Panc1 (cell line): ENCODE measurements around the gene THUMPD2. TPM values are rescaled to one million over a fixed set of nuclear protein-coding genes. Genes with fewer than 3 reads are reported as not detected.

Source experiments
- ATAC-seq: fragments of 200-7000 bp; cut with Tn5 transposase; 2 replicates; pipeline ENCODE4 v1.9.1; 2020; ENCODE audit warnings: mild to moderate bottlenecking, moderate library complexity
- BruUV-seq: library from RNA; stranded (reverse); fragments of 400-500 nt; replicated peaks from 2 replicates; lab custom pipeline; 2021; lab: Mats Ljungman, UMichigan
- CTCF ChIA-PET: fragments of 300-600 bp; sonication (Branson Sonifier 250); formaldehyde crosslinking; loops from one replicate; lab custom pipeline; 2022; ENCODE audit warnings: antibody characterized with exemption; lab: Charles Lee
- POLR2A ChIA-PET: fragments of 300-600 bp; sonication (Branson Sonifier 250); formaldehyde crosslinking; loops from one replicate; lab custom pipeline; 2022; ENCODE audit warnings: antibody characterized with exemption; lab: Charles Lee
- DNase-seq: peaks from one replicate; pipeline ENCODE4 v3.0.0-alpha.2; 2010; ENCODE audit warnings: low read depth, low spot score
- H3K27ac ChIP-seq: 2 replicates; pipeline ENCODE4 v1.5.1; 2011; ENCODE audit warnings: mild to moderate bottlenecking, low read length, inconsistent platforms
- H3K27me3 ChIP-seq: fragments of 200-500 bp; sonication (Bioruptor generic); 2 replicates; pipeline ENCODE4 v1.6.0; 2014; ENCODE audit warnings: low read length, inconsistent platforms; ENCODE audit not compliant: control insufficient read depth, insufficient read depth
- H3K36me3 ChIP-seq: fragments of 200-500 bp; sonication (Bioruptor generic); 2 replicates; pipeline ENCODE4 v1.5.1; 2014; ENCODE audit warnings: inconsistent platforms, mild to moderate bottlenecking, low read length, moderate library complexity; ENCODE audit not compliant: control insufficient read depth, insufficient read depth
- H3K4me1 ChIP-seq: 2 replicates; pipeline ENCODE4 v1.5.1; 2011; ENCODE audit warnings: inconsistent platforms, mild to moderate bottlenecking, low read length, moderate library complexity; ENCODE audit not compliant: control insufficient read depth, insufficient read depth
- H3K4me3 ChIP-seq, 2 experiments: 2 replicates each; pipeline ENCODE4 v1.5.1; 2011 to 2012; ENCODE audit warnings: low read depth in 2 of 2, low read length in 2 of 2, mild to moderate bottlenecking in 2 of 2, inconsistent platforms in 1 of 2, moderate library complexity in 1 of 2
- H3K9me3 ChIP-seq: fragments of 200-500 bp; sonication (Bioruptor generic); 2 replicates; pipeline ENCODE4 v1.5.1; 2014; ENCODE audit warnings: low read depth, mild to moderate bottlenecking, inconsistent platforms, low read length, moderate library complexity; ENCODE audit not compliant: control insufficient read depth, insufficient read depth
- POLR2AphosphoS5 ChIP-seq: IDR thresholded peaks from 2 replicates; pipeline ENCODE4 v1.6.1; 2012; ENCODE audit warnings: mild to moderate bottlenecking, low read depth, low read length, moderate library complexity
- TCF7L2 ChIP-seq: IDR thresholded peaks from 2 replicates; pipeline ENCODE4 v1.6.1; 2011; ENCODE audit warnings: mild to moderate bottlenecking, low read depth, low read length, inconsistent platforms
- in situ Hi-C: cut with HindIII; loops from 2 replicates; pipeline ENCODE4 v1.10.0; 2016; ENCODE audit warnings: low sequenced_read_pairs, low pct_unique_long_range_greater_than_20kb
- intact Hi-C: fragments of 100-400 bp; cut with micrococcal nuclease; formaldehyde crosslinking; loops from one replicate; pipeline ENCODE4 v1.10.0; 2022; ENCODE audit not compliant: unreplicated experiment
- total RNA-seq: library from RNA; stranded (reverse); gene quantifications from one replicate; pipeline ENCODE4 v1.2.1, GENCODE V29; 2021; ENCODE audit not compliant: unreplicated experiment
- TF ChIP-seq, protein P1 (sequence below): fragments of 450-650 bp; IDR thresholded peaks from 2 replicates; pipeline ENCODE4 v1.5.1; 2017; ENCODE audit warnings: mild to moderate bottlenecking
- TF ChIP-seq, protein P2 (sequence below), 2 experiments: IDR thresholded peaks; 2 replicates each; pipeline ENCODE4 v1.6.1; 2011 to 2012; ENCODE audit warnings: low read depth in 2 of 2, control low read depth in 1 of 2, low read length in 1 of 2, mild to moderate bottlenecking in 1 of 2, moderate library complexity in 1 of 2; ENCODE audit not compliant: insufficient read depth in 1 of 2

The THUMPD2 gene
- total RNA-seq, 1 experiment from 2014 or later: 13.7 TPM

DNA sequence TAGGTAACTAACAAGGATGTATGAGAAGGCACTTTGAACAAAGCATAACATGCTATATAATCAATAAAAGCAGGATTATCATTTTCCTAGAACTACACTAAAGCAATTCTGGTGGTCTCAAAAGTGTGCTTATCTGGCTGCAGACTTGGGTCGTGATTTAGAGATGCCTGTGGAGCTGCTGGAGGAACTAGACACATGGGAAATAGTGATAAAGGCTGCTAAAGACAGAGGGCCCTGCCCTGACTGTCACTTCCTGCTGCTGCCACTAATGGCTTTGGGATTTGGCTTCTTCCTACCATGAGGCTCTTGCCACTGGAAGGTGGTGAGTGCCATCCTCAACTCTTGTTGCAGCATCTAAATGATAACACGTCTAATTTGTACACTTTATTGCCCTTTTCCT lies 90.9 kb downstream of the THUMPD2 start:
- Histone ChIP-seq H3K4me3 (no peak overlapping the region), H3K36me3 (no peaks in the 10 kb centered on the region), H3K4me1 (no peaks in the 10 kb centered on the region), H3K27me3 (peaks cover 8% of the 10 kb centered on the region; the same call in 1 of the 2 replicates), H3K9me3 (no peaks in the 10 kb centered on the region), H3K27ac (no peak overlapping the region)
- POLR2A ChIA-PET: no interaction called here
- CTCF ChIA-PET: no interaction called here
- BruUV-seq: no TSS peak
- DNase-seq: no peak
- in situ Hi-C loops (no loop called here), intact Hi-C loops (no loop called here)
- ATAC-seq: no peak
- TF ChIP-seq POLR2AphosphoS5: no peak
- TF ChIP-seq, protein P1, sequence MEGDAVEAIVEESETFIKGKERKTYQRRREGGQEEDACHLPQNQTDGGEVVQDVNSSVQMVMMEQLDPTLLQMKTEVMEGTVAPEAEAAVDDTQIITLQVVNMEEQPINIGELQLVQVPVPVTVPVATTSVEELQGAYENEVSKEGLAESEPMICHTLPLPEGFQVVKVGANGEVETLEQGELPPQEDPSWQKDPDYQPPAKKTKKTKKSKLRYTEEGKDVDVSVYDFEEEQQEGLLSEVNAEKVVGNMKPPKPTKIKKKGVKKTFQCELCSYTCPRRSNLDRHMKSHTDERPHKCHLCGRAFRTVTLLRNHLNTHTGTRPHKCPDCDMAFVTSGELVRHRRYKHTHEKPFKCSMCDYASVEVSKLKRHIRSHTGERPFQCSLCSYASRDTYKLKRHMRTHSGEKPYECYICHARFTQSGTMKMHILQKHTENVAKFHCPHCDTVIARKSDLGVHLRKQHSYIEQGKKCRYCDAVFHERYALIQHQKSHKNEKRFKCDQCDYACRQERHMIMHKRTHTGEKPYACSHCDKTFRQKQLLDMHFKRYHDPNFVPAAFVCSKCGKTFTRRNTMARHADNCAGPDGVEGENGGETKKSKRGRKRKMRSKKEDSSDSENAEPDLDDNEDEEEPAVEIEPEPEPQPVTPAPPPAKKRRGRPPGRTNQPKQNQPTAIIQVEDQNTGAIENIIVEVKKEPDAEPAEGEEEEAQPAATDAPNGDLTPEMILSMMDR: no peak

DNA sequence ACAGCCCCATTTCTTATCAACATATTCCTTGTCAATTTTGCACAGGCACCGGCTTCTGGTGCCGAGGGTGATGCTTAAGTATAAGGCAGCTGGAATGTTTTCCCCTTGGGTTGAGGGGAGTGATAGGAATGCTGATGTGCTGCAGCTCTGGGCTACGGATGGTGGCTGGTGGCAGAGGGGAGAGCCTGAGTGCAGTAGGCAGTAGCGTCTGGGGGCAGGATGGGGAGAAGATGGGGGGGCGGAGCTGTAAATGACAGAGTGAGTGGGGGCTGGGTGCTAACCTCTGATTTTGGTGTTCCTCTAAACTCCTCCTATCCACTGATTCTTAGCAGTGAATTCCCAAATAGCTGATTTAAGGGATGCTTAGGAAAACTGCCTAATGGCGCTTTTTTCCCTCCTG lies 92.6 kb downstream of the THUMPD2 start:
- POLR2A ChIA-PET: no interaction called here
- no peak for DNase-seq
- Histone ChIP-seq H3K36me3 (no peaks in the 10 kb centered on the region), H3K27ac (no peak overlapping the region), H3K9me3 (no peaks in the 10 kb centered on the region), H3K27me3 (peaks cover 8% of the 10 kb centered on the region; the same call in 1 of the 2 replicates), H3K4me3 (no peak overlapping the region), H3K4me1 (no peaks in the 10 kb centered on the region)
- TF ChIP-seq TCF7L2 (no peak), POLR2AphosphoS5 (no peak)
- TF ChIP-seq, protein P2, sequence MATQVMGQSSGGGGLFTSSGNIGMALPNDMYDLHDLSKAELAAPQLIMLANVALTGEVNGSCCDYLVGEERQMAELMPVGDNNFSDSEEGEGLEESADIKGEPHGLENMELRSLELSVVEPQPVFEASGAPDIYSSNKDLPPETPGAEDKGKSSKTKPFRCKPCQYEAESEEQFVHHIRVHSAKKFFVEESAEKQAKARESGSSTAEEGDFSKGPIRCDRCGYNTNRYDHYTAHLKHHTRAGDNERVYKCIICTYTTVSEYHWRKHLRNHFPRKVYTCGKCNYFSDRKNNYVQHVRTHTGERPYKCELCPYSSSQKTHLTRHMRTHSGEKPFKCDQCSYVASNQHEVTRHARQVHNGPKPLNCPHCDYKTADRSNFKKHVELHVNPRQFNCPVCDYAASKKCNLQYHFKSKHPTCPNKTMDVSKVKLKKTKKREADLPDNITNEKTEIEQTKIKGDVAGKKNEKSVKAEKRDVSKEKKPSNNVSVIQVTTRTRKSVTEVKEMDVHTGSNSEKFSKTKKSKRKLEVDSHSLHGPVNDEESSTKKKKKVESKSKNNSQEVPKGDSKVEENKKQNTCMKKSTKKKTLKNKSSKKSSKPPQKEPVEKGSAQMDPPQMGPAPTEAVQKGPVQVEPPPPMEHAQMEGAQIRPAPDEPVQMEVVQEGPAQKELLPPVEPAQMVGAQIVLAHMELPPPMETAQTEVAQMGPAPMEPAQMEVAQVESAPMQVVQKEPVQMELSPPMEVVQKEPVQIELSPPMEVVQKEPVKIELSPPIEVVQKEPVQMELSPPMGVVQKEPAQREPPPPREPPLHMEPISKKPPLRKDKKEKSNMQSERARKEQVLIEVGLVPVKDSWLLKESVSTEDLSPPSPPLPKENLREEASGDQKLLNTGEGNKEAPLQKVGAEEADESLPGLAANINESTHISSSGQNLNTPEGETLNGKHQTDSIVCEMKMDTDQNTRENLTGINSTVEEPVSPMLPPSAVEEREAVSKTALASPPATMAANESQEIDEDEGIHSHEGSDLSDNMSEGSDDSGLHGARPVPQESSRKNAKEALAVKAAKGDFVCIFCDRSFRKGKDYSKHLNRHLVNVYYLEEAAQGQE (IDR thresholded peaks at IDR 0.05; ENCODE audit: insufficient read depth in 1 of 2, low read depth in 2 of 2, low read length in 1 of 2): no peak
- in situ Hi-C loops (no loop called here), intact Hi-C loops (no loop called here)
- CTCF ChIA-PET: interaction anchor here (0.6 kb wide), 1 partner anchor 151 kb away, joined by 3 read pairs; no protein-coding TSS in a partner anchor
- no peak for ATAC-seq
- no TSS peak for BruUV-seq

Other genes starting within 250 kb of the THUMPD2 start
- not detected for gene TMEM178A, start 113.3 kb downstream of the THUMPD2 start, total RNA-seq